GM10847 (cell line): ENCODE results near the gene TMEM176A.

Source experiments
- POLR2A ChIP-seq: IDR thresholded peaks from 2 replicates; pipeline ENCODE4 v1.6.1; 2011; ENCODE audit not compliant: insufficient read length; ENCODE audit errors: extremely low read depth

TMEM176A gene

GRCh38 chr7:150849204-150849775 is 48.7 kb downstream of the TMEM176A start:
- no peak for TF ChIP-seq POLR2A

DNA sequence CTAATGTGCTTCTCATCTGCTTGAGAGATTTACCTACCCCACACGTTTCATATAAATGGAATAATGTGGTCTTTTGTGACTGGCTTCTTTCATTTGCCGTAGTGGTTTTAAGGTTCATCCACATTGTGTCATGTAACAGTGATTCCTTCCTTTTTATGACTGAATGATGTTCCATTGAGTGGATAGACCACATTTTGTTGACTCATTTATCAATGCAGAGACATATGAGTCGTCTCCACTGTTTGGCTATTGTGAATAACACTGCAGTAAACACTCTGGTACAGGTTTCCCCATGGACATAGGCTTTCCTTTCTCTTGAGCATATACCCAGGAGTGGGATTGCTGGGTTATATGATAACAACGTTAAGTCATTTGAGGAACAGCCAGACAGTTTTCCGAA is 49.7 kb downstream of the TMEM176A start:
- no peak for TF ChIP-seq POLR2A

DNA sequence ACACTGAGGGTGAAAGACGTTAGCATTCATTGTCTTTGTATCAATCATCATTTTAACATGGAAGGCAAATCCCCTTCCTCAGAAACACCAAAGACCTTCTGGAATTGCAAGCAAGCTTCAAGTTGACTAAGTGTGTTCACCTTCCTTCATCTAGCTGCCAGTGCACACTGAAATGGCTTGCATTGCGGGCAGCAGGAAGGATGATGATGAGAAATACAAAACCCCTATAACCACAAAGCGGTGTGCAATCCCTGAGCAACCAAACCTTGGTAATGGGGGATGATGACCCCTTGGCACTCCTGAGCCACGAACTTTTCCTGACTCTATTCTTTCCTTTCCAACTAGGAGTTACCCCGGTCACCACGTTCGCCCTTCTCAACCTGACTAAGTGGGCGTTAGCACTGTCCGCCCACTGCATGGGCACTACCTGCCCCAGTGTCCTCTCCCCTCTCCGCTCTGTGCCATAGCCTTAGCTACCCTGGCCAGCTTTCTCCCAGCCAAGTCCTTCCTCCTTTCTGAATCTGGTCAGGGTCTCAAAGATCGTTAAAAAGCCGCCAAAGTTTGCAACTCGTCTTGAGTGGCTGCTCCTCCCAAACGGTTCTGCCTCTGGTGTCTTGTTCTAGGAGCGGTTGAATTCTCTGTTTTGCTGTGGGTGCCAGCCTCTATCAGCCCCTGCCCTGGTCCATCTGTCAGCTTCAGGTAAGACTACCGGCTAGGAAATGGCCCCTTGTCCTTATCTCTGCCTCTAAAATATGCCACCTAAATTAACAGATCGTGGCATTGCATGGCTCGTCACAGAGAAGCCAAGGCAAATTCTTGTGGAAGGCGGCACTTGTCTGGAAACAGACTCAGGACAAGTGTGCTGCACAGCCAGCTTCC is 51.2 kb downstream of the TMEM176A start:
- TF ChIP-seq POLR2A: no peak

DNA sequence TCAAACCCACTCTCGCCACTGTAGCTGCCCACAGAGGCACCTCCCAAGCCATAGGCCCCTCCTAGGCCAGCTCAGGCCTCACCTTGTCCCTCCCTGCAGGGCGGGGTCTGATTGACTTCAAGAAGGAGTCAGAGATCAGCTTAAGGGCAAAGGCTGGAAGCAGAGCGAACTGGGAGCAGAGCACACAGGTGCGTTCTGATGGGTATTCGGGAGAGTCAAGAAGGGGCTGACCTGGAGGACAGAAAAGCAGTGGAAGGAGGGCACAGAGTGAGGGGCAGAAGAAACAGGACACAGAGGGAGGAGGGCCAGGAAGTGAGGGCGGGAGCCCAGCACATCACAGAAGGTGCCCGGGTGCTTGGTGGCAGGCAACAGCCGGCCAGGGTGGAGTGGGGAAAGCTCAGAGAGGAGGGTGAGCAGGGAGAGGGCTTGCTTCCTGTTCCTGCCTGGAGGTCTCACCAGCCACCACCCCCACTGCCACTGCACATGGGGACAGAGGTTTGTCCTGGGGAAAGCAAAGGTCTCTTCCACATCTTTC is 51.9 kb downstream of the TMEM176A start, which contains the start of gene AOC1:
TSS of gene AOC1 (plus strand) at position 147 of the 535 bp plus-strand sequence. CDS start 3,954 bp downstream, outside the sequence.
- TF ChIP-seq POLR2A: no peak

DNA sequence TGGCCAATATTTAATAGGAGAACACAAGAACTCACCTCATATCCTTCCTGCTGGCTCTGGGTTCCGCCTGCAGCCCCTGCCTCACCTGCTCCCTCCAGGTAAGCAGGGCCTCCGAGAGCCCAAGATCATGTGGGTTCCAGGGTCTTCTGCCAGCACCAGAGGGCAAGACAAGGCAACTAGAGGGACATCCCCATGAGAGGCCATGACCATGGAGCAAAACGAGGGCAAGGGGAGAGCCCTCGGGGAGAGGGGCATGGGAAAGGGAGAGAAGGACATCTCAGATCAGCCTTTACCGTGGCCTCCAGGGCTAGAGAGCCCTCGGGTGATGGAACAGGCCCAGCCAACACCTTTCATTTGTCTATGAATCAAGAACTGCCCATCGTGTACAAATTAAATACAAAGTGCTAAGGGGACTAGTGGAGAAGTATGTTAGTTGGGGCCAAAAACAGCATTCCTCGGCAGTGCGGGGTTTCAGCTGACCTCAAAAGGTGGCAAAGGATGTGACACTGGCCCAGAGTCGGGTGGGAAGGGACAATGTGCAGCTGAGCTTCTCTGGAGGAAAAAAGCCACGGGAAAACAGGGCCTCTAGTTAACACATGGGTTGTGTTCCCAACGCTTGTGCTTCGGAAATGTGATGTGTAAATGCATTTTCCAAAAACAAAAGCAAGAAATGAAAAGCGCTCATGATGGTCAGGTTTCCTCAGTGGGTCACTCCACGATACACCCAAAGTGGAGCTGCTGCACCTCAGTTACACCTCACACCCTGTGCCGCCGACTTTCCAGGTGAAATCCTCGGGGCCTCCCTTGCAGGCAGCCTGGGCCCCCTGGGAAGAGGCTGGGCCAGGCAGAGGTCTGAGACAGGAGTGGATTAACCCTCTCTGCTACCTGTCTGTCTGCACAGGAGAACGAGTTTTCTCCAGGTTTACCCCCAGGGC is 53.8 kb downstream of the TMEM176A start:
- TF ChIP-seq POLR2A: no peak
